ENCODE measurements around the gene FRMPD1. TPM values are rescaled to one million over a fixed set of nuclear protein-coding genes. Genes with fewer than 3 reads are reported as not detected.

The FRMPD1 gene
- total RNA-seq, 1 donor from 2014 or later = 2.1 TPM

- no peak for DNase-seq
Observed at GRCh38 chr9:37787059-37787458, 136.3 kb downstream of the FRMPD1 start.

GRCh38 chr9:37788332-37788731 is 137.6 kb downstream of the FRMPD1 start:
- DNase-seq = no peak

GRCh38 chr9:37790096-37790495 is 139.3 kb downstream of the FRMPD1 start:
- DNase-seq = no peak

- no peak for DNase-seq
Observed at GRCh38 chr9:37792122-37792521, 141.4 kb downstream of the FRMPD1 start.

GRCh38 chr9:37796232-37796631 is 145.5 kb downstream of the FRMPD1 start:
- DNase-seq = no peak

Other genes starting within 250 kb of the FRMPD1 start
- gene GRHPR, start 228.3 kb upstream of the FRMPD1 start, total RNA-seq = 59.7 TPM
- gene ZBTB5, start 185.5 kb upstream of the FRMPD1 start, total RNA-seq = 16.4 TPM
- 28.8 TPM for gene POLR1E, start 165.0 kb upstream of the FRMPD1 start, total RNA-seq
- 6.3 TPM for gene FBXO10, start 74.6 kb upstream of the FRMPD1 start, total RNA-seq
- gene TOMM5, start 58.4 kb upstream of the FRMPD1 start, total RNA-seq = 81.3 TPM
- 7.1 TPM for gene TRMT10B, start 102.9 kb downstream of the FRMPD1 start, total RNA-seq
- 25.4 TPM for gene EXOSC3, start 134.1 kb downstream of the FRMPD1 start, total RNA-seq
- 20.3 TPM for gene DCAF10, start 149.8 kb downstream of the FRMPD1 start, total RNA-seq

Measured in skin of body (tissue), 2 donors.